Bronchial epithelial cell (primary cell): ENCODE measurements around the gene PHLDB1. TPM values are rescaled to one million over a fixed set of nuclear protein-coding genes. Genes with fewer than 3 reads are reported as not detected.
A peak's percentile ranks its signal among the peaks of the same experiment; 100 is the strongest.
"Not testable (repeated sequence)": the region's sequence is repeated elsewhere in the genome, so short reads cannot be mapped to it uniquely, and the experiment has no call there.

ENCODE experiments used
- DNase-seq: peaks from one replicate; pipeline ENCODE4 v3.0.0-alpha.2; 2010; ENCODE audit warnings: low read depth
- FAIRE-seq: peaks from 2 replicates; lab custom pipeline; 2011; peaks lifted over from hg19 to GRCh38; lab: Jason Lieb, UNC
- H3K27me3 ChIP-seq: 2 replicates; pipeline ENCODE4 v1.5.1; 2011; ENCODE audit warnings: low read length; ENCODE audit not compliant: control insufficient read depth, insufficient read depth
- H3K36me3 ChIP-seq: 2 replicates; pipeline ENCODE4 v1.5.1; 2011; ENCODE audit warnings: low read length; ENCODE audit not compliant: control insufficient read depth, insufficient read depth
- H3K4me3 ChIP-seq: 2 replicates; pipeline ENCODE4 v1.5.1; 2011; ENCODE audit warnings: mild to moderate bottlenecking, low read depth, low read length, control low read depth
- total RNA-seq: library from RNA; depleted of rRNA; stranded (reverse); fragments of >200 nt; gene quantifications from 2 replicates; pipeline ENCODE4 v1.2.1, GENCODE V29; 2014
- TF ChIP-seq, protein P1 (sequence below): IDR thresholded peaks from 2 replicates; pipeline ENCODE4 v1.5.1; 2011; ENCODE audit warnings: mild to moderate bottlenecking, moderate library complexity, low read length, control low read depth, inconsistent platforms; ENCODE audit not compliant: insufficient read depth, severe bottlenecking

PHLDB1 gene
- 13.3 and 22.6 TPM in 2 replicates for total RNA-seq

DNA sequence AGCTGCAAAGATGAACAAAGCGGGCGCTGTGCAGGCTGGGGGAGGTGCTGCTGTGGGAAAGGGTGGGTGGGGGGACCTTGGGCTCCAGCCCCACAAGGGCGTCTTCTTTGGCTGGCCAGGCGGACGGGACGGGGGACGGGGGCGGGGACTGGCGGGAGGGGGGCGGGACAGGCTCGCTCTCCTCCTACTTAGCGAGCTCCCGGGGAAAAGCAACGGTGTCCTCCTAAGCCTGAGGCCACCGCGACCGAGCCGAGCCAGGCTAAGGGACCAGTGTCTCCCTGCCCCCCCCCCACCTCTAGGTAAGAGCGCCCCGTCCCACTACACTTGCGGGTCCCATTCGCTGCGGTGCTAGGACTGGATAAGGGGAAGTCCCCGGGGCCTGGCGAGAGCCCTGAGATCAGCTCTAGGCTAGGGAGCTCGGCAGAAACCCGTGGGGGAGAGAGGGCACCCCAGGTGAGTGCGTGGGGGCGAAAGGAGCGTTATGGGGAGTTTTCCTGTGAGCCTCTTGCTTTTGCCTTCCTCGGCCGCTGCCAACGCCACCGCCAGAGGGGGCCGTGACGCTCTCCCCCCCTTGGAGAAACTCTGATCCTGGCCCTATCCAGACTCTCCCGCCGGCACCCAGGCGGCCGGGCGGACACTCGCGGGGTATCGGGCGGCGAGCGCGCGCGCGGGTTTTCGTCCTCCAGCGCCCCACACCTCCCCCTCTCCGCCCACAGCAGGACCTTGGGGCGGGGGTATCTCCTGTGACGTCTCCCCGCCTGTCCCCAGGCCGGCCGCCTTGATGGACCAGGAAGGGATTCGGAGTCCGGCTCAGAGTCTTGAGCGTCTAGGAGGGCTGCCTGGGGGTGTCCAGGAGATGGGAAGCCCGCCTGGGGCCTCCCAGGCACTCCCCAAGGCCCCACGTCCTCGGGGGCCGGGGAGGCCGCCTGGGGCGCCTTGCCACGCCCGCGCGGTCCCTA lies at the start of gene PHLDB1:
Gene PHLDB1 (plus strand): TSS at position 215 of the 959 bp plus-strand sequence. CDS start 6,222 bp downstream, outside the sequence.
- Histone ChIP-seq H3K4me3 (peak within 1 kb of the TSS; percentile 48), H3K27me3 (no peaks in the 10 kb centered on the region), H3K36me3 (no peaks in the 10 kb centered on the region)
- DNase-seq (peak; percentile 44), FAIRE-seq (no peak)
- TF ChIP-seq, protein P1, sequence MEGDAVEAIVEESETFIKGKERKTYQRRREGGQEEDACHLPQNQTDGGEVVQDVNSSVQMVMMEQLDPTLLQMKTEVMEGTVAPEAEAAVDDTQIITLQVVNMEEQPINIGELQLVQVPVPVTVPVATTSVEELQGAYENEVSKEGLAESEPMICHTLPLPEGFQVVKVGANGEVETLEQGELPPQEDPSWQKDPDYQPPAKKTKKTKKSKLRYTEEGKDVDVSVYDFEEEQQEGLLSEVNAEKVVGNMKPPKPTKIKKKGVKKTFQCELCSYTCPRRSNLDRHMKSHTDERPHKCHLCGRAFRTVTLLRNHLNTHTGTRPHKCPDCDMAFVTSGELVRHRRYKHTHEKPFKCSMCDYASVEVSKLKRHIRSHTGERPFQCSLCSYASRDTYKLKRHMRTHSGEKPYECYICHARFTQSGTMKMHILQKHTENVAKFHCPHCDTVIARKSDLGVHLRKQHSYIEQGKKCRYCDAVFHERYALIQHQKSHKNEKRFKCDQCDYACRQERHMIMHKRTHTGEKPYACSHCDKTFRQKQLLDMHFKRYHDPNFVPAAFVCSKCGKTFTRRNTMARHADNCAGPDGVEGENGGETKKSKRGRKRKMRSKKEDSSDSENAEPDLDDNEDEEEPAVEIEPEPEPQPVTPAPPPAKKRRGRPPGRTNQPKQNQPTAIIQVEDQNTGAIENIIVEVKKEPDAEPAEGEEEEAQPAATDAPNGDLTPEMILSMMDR = peak; percentile 76

DNA sequence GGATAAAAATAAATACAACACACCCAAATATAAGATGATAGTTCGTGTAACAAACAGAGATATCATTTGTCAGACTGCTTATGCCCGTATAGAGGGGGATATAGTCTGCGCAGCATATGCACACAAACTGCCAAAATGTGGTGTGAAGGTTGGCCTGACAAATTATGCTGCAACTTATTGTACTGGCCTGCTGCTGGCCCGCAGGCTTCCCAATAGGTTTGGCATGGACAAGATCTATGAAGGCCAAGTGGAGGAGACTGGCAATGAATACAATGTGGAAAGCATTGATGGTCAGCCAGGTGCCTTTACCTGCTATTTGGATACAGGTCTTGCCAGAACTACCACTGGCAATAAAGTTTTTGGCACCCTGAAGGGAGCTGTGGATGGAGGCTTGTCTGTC lies 46.6 kb upstream of the PHLDB1 start:
- DNase-seq (no peak), FAIRE-seq (no peak)
- no peak overlapping the region for H3K4me3 ChIP-seq
- no peaks in the 10 kb centered on the region for H3K27me3 ChIP-seq
- TF ChIP-seq, protein P1 = no peak
- peaks cover 1% of the 10 kb centered on the region for H3K36me3 ChIP-seq

DNA sequence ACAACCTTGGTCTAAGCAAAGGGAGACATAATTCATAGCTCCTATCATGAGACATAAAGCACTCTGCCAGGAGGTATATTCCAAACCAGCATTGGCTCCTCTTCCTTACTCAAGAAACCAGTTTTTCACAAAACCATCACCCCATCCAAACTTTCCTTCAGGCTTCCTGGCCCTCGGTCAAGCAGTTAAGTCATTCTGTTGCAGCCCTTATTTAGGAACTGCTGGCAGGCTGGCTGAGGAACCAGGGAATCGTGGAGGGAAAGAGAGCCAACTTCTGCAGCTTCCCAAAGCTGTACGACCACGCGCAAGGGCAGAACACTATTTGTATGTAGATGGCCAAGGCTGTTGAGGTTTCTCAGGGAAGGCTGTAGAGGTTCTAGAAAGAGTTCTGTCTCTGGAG lies 42.4 kb upstream of the PHLDB1 start:
- Histone ChIP-seq H3K36me3 (no peaks in the 10 kb centered on the region), H3K27me3 (no peaks in the 10 kb centered on the region), H3K4me3 (no peak overlapping the region)
- FAIRE-seq = no peak
- TF ChIP-seq, protein P1 = no peak
- no peak for DNase-seq

DNA sequence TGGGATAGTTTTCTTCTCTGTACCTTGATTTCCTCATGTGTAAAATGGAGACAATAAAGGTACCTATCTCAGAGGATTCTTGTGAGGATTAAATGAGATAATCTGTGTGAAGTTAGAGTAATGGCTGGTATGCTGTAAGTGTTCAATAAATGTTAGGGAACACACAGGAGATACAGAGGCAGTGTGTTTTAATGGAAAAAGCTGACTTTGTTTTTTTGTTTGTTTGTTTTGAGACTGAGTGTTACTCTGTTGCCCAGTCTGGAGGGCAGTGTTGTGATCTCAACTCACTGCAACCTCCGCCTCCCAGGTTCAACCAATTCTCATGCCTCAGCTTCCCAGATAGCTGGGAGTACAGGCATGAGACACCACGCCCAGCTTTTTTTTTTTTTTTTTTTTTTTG lies 37.7 kb upstream of the PHLDB1 start:
- Histone ChIP-seq H3K4me3 (no peak overlapping the region), H3K36me3 (peaks cover 1% of the 10 kb centered on the region), H3K27me3 (no peaks in the 10 kb centered on the region)
- DNase-seq (no peak), FAIRE-seq (no peak)
- TF ChIP-seq, protein P1 = no peak

DNA sequence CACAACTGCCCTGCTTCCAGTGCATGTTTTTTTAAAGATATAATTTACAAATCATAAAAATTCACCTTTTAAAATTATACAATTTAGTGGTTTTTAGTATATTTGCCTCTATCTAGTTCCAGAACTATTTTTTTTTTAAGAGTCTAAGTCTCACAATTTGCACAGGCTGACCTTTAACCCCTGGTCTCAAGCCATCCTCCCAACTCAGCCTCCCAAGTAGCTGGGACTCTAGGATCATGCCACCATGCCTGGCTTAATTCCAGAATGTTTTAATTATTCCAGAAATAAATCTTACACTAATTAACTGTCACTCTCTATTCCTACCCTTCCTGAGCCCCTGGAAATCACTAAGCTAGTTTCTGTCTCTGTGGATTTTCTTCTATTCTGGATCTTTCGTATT lies 36.6 kb upstream of the PHLDB1 start:
- FAIRE-seq = no peak
- TF ChIP-seq, protein P1 = no peak
- H3K27me3 ChIP-seq = no peaks in the 10 kb centered on the region
- H3K36me3 ChIP-seq = peaks cover 2% of the 10 kb centered on the region
- DNase-seq = no peak
- no peak overlapping the region for H3K4me3 ChIP-seq

DNA sequence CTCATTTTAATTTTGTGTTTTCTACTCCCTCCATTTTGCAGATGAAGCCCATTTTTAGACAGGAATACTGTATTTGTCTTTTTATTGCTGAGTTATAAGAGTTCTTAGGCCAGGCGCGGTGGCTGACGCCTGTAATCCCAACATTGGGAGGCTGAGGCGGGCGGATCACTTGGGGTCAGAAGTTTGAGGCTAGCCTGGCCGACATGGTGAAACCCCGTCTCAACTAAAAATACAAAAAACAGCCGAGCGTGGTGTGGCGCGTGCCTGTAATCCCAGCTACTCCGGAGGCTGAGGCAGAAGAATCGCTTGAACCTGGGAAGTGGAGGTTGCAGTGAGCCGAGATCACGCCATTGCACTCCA lies 35.7 kb upstream of the PHLDB1 start:
- not testable (repeated sequence) for FAIRE-seq, DNase-seq, H3K27me3 ChIP-seq, H3K36me3 ChIP-seq
- H3K4me3 ChIP-seq = peak overlapping the region; percentile 100
